ENCODE measurements around the gene TMEM151B. TPM values are rescaled to one million over a fixed set of nuclear protein-coding genes. Genes with fewer than 3 reads are reported as not detected.
"Not testable (repeated sequence)": the region's sequence is repeated elsewhere in the genome, so short reads cannot be mapped to it uniquely, and the experiment has no call there.

The TMEM151B gene
- total and polyA plus RNA-seq, 10 donors: 0.03 to 0.17 (median 0.11) TPM; not detected in 7

DNA sequence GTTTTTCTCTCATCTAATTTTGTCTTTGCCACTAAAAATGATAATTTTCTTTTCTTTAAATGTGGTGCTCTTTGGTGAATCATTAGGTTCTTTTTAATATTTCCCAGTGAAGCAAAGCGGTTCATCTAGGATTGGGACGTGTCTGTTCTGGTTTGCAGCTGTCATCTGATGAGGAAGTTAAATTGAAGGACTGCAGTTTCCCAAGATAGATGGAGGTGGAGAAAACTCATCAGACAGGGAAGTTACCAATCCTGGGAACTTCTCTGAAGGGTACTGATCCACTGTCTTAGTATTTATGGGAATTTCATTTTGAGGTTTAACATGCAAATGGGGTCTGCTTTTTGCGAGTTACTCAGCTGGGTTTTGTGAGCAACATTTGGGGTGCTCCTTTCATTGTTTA lies 45.3 kb downstream of the TMEM151B start:
- DNase-seq: no peak
- no peak overlapping the region for H3K4me3 ChIP-seq
- intact Hi-C loops (cut with DNase I; ENCODE audit: low total_unique reads): no loop called here
- H3K27ac ChIP-seq: no peak overlapping the region
- H3K4me1 ChIP-seq: peaks cover 6 to 21% (median 15%) of the 10 kb centered on the region in 6 donors
- peaks cover 0 to 15% (median 12%) of the 10 kb centered on the region in 6 donors for H3K36me3 ChIP-seq
- H3K27me3 ChIP-seq (replicated peaks in 1 of 7): peaks cover 0 to 30% (median 2%) of the 10 kb centered on the region in 7 donors
- TF ChIP-seq, protein P1, sequence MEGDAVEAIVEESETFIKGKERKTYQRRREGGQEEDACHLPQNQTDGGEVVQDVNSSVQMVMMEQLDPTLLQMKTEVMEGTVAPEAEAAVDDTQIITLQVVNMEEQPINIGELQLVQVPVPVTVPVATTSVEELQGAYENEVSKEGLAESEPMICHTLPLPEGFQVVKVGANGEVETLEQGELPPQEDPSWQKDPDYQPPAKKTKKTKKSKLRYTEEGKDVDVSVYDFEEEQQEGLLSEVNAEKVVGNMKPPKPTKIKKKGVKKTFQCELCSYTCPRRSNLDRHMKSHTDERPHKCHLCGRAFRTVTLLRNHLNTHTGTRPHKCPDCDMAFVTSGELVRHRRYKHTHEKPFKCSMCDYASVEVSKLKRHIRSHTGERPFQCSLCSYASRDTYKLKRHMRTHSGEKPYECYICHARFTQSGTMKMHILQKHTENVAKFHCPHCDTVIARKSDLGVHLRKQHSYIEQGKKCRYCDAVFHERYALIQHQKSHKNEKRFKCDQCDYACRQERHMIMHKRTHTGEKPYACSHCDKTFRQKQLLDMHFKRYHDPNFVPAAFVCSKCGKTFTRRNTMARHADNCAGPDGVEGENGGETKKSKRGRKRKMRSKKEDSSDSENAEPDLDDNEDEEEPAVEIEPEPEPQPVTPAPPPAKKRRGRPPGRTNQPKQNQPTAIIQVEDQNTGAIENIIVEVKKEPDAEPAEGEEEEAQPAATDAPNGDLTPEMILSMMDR (IDR thresholded peaks at IDR 0.05 in 8 of 11, conservative IDR thresholded peaks at IDR 0.05 in 3 of 11): no peak
- TF ChIP-seq POLR2A (IDR thresholded peaks at IDR 0.05): no peak
- TF ChIP-seq POLR2AphosphoS5 (IDR thresholded peaks at IDR 0.05): no peak
- H3K9me3 ChIP-seq: peaks cover 0 to 4% (median 0%) of the 10 kb centered on the region in 8 donors
- 47 to 61% (median 50%) methylated on average over 3 of the region's 3 CpGs for WGBS, 5 donors

DNA sequence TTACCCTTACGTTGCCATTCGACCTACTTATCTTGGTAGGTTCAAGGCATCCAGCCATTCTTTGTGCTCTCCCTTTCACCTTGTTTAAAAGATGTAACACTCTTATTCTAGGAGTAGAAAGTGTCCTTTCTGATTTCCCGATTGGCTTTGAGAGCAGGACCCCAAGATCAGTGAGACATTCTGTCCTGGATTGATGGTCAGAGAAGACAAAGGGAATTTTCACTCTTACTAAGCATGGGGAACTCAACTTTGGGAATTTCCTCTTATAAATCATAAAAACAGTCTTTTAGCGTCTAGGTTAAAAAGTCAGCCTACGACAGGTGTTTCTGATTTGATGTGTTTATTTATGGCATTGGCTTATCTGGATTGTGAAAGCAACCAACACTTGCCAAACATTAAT lies 45.7 kb downstream of the TMEM151B start:
- Histone ChIP-seq H3K9me3 (peaks cover 0 to 4% (median 0%) of the 10 kb centered on the region in 8 donors), H3K36me3 (peaks cover 0 to 10% (median 8%) of the 10 kb centered on the region in 6 donors), H3K4me1 (peaks cover 6 to 21% (median 15%) of the 10 kb centered on the region in 6 donors), H3K27ac (no peak overlapping the region), H3K27me3 (replicated peaks in 1 of 7) (peaks cover 0 to 30% (median 2%) of the 10 kb centered on the region in 7 donors), H3K4me3 (no peak overlapping the region)
- TF ChIP-seq, protein P1 (IDR thresholded peaks at IDR 0.05 in 8 of 11, conservative IDR thresholded peaks at IDR 0.05 in 3 of 11): no peak
- TF ChIP-seq POLR2A (IDR thresholded peaks at IDR 0.05) (no peak), POLR2AphosphoS5 (IDR thresholded peaks at IDR 0.05) (no peak)
- DNase-seq: no peak
- intact Hi-C loops (cut with DNase I; ENCODE audit: low total_unique reads): no loop called here
- 75 to 81% (median 80%) methylated on average over 5 of the region's 5 CpGs for WGBS, 5 donors

DNA sequence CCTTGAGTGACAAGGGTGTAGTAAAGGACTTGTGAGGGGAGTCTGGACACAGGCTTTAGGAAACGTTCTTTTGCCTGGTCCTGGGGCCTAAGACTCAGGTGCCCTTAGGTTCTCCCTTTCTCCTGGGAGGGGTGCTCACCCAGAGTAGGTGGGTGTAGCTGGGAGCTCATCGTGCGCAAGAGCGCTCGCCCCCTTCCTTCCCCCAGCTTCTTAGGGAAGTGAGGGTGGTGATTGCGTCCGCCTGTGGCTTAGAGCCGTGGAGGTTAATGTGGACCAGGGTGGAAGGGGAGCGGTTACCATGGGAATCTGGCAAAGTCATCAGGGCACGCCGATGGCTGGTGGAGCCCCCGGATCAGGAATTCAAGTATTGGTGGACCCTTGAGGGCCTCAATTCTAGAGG lies 46.2 kb downstream of the TMEM151B start:
- TF ChIP-seq, protein P1 (IDR thresholded peaks at IDR 0.05 in 8 of 11, conservative IDR thresholded peaks at IDR 0.05 in 3 of 11): no peak
- TF ChIP-seq POLR2AphosphoS5 (IDR thresholded peaks at IDR 0.05): no peak
- TF ChIP-seq POLR2A (IDR thresholded peaks at IDR 0.05): no peak
- Histone ChIP-seq H3K9me3 (peaks cover 0 to 4% (median 0%) of the 10 kb centered on the region in 8 donors), H3K4me3 (no peak overlapping the region), H3K27ac (no peak overlapping the region), H3K27me3 (replicated peaks in 1 of 7) (peaks cover 0 to 30% (median 2%) of the 10 kb centered on the region in 7 donors), H3K36me3 (peaks cover 0 to 5% (median 3%) of the 10 kb centered on the region in 6 donors), H3K4me1 (peaks cover 6 to 19% (median 13%) of the 10 kb centered on the region in 6 donors)
- DNase-seq: no peak
- intact Hi-C loops (cut with DNase I; ENCODE audit: low total_unique reads): no loop called here
- 36 to 80% (median 57%) methylated on average over 9 to 12 of the region's 12 CpGs for WGBS, 5 donors

DNA sequence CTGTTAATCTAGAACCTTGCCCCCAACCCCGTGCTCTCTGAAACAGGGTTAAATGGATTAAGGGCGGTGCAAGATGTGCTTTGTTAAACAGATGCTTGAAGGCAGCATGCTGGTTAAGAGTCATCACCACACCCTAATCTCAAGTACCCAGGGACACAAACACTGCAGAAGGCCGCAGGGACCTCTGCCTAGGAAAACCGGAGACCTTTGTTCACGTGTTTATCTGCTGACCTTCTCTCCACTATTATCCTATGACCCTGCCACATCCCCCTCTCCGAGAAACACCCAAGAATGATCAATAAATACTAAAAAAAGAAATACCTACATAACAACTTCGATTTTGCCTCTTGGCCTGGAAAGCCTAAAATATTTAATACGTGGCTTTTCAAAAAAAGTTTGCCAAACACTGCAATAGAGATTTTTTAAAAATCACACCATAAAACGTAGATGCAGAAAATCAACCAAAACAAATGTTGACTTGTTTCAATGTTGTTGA lies 46.9 kb downstream of the TMEM151B start:
- Histone ChIP-seq H3K27me3 (replicated peaks in 1 of 7) (peaks cover 0 to 30% (median 2%) of the 10 kb centered on the region in 7 donors), H3K4me1 (peaks cover 4 to 12% (median 6%) of the 10 kb centered on the region in 6 donors)
- DNase-seq; H3K36me3 ChIP-seq; H3K9me3 ChIP-seq; H3K27ac ChIP-seq; H3K4me3 ChIP-seq; intact Hi-C loops (cut with DNase I; ENCODE audit: low total_unique reads): not testable (repeated sequence)
- 70 to 82% (median 78%) methylated on average over 9 of the region's 9 CpGs for WGBS, 5 donors

Measured in spleen (tissue), 11 donors.